ENCODE measurements around the gene DEK.
A peak's percentile ranks its signal among the peaks of the same experiment; 100 is the strongest.

DEK gene

GRCh38 chr6:18214003-18214402 is 50.3 kb downstream of the DEK start:
- peak; percentile 7 for DNase-seq (ENCODE audit: low read depth)
- no peak overlapping the region for H3K4me3 ChIP-seq (ENCODE audit: low read depth, low read length)
- TF ChIP-seq MYC (IDR thresholded peaks at IDR 0.05; ENCODE audit: low read depth, low read length) (no peak), MAX (IDR thresholded peaks at IDR 0.05; ENCODE audit: low read depth, low read length) (no peak), POLR2A (IDR thresholded peaks at IDR 0.05; ENCODE audit: extremely low read depth, insufficient read length) (no peak), CTCF (IDR thresholded peaks at IDR 0.05; ENCODE audit: low read depth, low read length) (no peak)

GRCh38 chr6:18213439-18213838 is 50.9 kb downstream of the DEK start:
- no peak for TF ChIP-seq MAX (IDR thresholded peaks at IDR 0.05; ENCODE audit: low read depth, low read length)
- TF ChIP-seq CTCF (IDR thresholded peaks at IDR 0.05; ENCODE audit: low read depth, low read length) = no peak
- no peak for TF ChIP-seq MYC (IDR thresholded peaks at IDR 0.05; ENCODE audit: low read depth, low read length)
- no peak for TF ChIP-seq POLR2A (IDR thresholded peaks at IDR 0.05; ENCODE audit: extremely low read depth, insufficient read length)
- no peak for DNase-seq (ENCODE audit: low read depth)
- H3K4me3 ChIP-seq (ENCODE audit: low read depth, low read length) = no peak overlapping the region

- TF ChIP-seq POLR2A (IDR thresholded peaks at IDR 0.05; ENCODE audit: extremely low read depth, insufficient read length) (no peak), MYC (IDR thresholded peaks at IDR 0.05; ENCODE audit: low read depth, low read length) (no peak), CTCF (IDR thresholded peaks at IDR 0.05; ENCODE audit: low read depth, low read length) (no peak), MAX (IDR thresholded peaks at IDR 0.05; ENCODE audit: low read depth, low read length) (no peak)
- no peak overlapping the region for H3K4me3 ChIP-seq (ENCODE audit: low read depth, low read length)
- DNase-seq (ENCODE audit: low read depth) = no peak
Observed at GRCh38 chr6:18212231-18212630, 52.1 kb downstream of the DEK start.

- TF ChIP-seq POLR2A (IDR thresholded peaks at IDR 0.05; ENCODE audit: extremely low read depth, insufficient read length) = no peak
- TF ChIP-seq MYC (IDR thresholded peaks at IDR 0.05; ENCODE audit: low read depth, low read length) = no peak
- TF ChIP-seq MAX (IDR thresholded peaks at IDR 0.05; ENCODE audit: low read depth, low read length) = no peak
- no peak for TF ChIP-seq CTCF (IDR thresholded peaks at IDR 0.05; ENCODE audit: low read depth, low read length)
- H3K4me3 ChIP-seq (ENCODE audit: low read depth, low read length) = no peak overlapping the region
- no peak for DNase-seq (ENCODE audit: low read depth)
Observed at GRCh38 chr6:18211338-18211737, 53.0 kb downstream of the DEK start.

GRCh38 chr6:18210707-18211106 is 53.6 kb downstream of the DEK start:
- no peak for DNase-seq (ENCODE audit: low read depth)
- no peak overlapping the region for H3K4me3 ChIP-seq (ENCODE audit: low read depth, low read length)
- TF ChIP-seq MAX (IDR thresholded peaks at IDR 0.05; ENCODE audit: low read depth, low read length) (no peak), POLR2A (IDR thresholded peaks at IDR 0.05; ENCODE audit: extremely low read depth, insufficient read length) (no peak), MYC (IDR thresholded peaks at IDR 0.05; ENCODE audit: low read depth, low read length) (no peak), CTCF (IDR thresholded peaks at IDR 0.05; ENCODE audit: low read depth, low read length) (no peak)
